ENCODE results near the gene NFATC1.

DNA sequence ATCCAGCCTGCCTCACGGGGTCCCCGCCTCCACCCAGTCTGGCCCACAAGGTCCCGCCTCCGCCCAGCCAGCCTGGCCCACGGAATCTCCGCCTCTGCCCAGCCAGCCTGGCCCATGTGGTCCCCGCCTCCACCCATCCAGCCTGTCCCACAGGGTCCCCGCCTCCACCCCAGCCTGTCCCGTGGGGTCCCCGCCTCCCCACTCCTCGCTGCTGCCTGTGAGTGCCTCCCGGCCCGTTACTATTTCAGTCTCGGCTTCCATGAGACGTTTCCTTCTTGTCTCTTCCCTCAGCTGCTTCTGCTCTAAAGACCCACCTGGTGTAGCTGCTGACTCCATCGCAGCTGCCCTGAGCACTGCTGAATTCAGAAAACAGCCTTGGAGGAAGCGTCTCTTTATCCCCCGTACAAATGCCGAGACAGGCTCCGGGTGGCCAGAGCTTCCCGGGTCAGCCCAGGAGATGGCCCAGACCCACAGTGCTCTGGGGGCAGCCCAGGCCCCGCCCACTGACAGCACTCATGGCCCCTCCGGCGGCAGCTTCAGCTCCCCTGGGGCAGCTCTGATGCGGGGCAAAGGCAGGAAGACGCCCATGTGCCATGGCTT, 69.8 kb downstream of the NFATC1 start:
- TF ChIP-seq CTCF (IDR thresholded peaks at IDR 0.05) (no peak), POLR2A (IDR thresholded peaks at IDR 0.05) (no peak), POLR2AphosphoS5 (IDR thresholded peaks at IDR 0.05; ENCODE audit: insufficient read depth in 1 of 2, low read depth in 1 of 2) (no peak)

Data from vagina (tissue), 2 donors.